Measurements from ENCODE around the gene STARD8. TPM values are rescaled to one million over a fixed set of nuclear protein-coding genes. Genes with fewer than 3 reads are reported as not detected.
"Not testable (repeated sequence)": the region's sequence is repeated elsewhere in the genome, so short reads cannot be mapped to it uniquely, and the experiment has no call there.

STARD8 gene
- total RNA-seq, result 23.4 TPM
- polyA plus RNA-seq (ENCODE audit: insufficient read depth, low read depth, low replicate concordance), result 12.7 TPM
- long read RNA-seq, donor 1, full-length matches to known transcripts, result 1 of 1 reads
- long read RNA-seq, donor 1, partial matches to known transcripts, result 0 of 1 reads
- long read RNA-seq, donor 1, other reads (novel, unspliced or antisense), result 0 of 1 reads
- long read RNA-seq, donor 2, full-length matches to known transcripts, result 2 of 2 reads
- long read RNA-seq, donor 2, partial matches to known transcripts, result 0 of 2 reads
- long read RNA-seq, donor 2, other reads (novel, unspliced or antisense), result 0 of 2 reads
- long read RNA-seq, donor 3, full-length matches to known transcripts, result 3 of 3 reads
- long read RNA-seq, donor 3, partial matches to known transcripts, result 0 of 3 reads
- long read RNA-seq, donor 3, other reads (novel, unspliced or antisense), result 0 of 3 reads
- long read RNA-seq, donor 4, result 0 reads
- long read RNA-seq, donor 5, result 0 reads
- long read RNA-seq, donor 6, result 0 reads
- long read RNA-seq, donor 7, full-length matches to known transcripts, result 7 of 20 reads
- long read RNA-seq, donor 7, partial matches to known transcripts, result 9 of 20 reads
- long read RNA-seq, donor 7, other reads (novel, unspliced or antisense), result 4 of 20 reads
- long read RNA-seq, donor 8, full-length matches to known transcripts, result 2 of 2 reads
- long read RNA-seq, donor 8, partial matches to known transcripts, result 0 of 2 reads
- long read RNA-seq, donor 8, other reads (novel, unspliced or antisense), result 0 of 2 reads
- long read RNA-seq, donor 9, full-length matches to known transcripts, result 3 of 3 reads
- long read RNA-seq, donor 9, partial matches to known transcripts, result 0 of 3 reads
- long read RNA-seq, donor 9, other reads (novel, unspliced or antisense), result 0 of 3 reads
- long read RNA-seq, donor 10, full-length matches to known transcripts, result 1 of 1 reads
- long read RNA-seq, donor 10, partial matches to known transcripts, result 0 of 1 reads
- long read RNA-seq, donor 10, other reads (novel, unspliced or antisense), result 0 of 1 reads

- Histone ChIP-seq H3K9me3 (ENCODE audit: control insufficient read depth in 2 of 3, insufficient read depth in 1 of 3, low read length in 3 of 3) (no peaks in the 10 kb centered on the region), H3K27ac (ENCODE audit: low read depth in 2 of 2, low read length in 2 of 2) (no peak within 1 kb of the TSS), H3K9ac (ENCODE audit: low read length in 3 of 3) (peak within 1 kb of the TSS in 1 of 3 donors; percentile 7), H3K4me3 (ENCODE audit: low read length in 3 of 3) (peak within 1 kb of the TSS in 2 of 3 donors; percentile 28 to 41), H3K27me3 (ENCODE audit: control insufficient read depth, insufficient read depth, low read length) (no peaks in the 10 kb centered on the region), H3K4me1 (ENCODE audit: control insufficient read depth in 2 of 3, insufficient read depth in 2 of 3, low read depth in 1 of 3, low read length in 3 of 3) (no peaks in the 10 kb centered on the region), H3K36me3 (ENCODE audit: control insufficient read depth in 2 of 3, insufficient read depth in 3 of 3, low read length in 3 of 3) (no peaks in the 10 kb centered on the region)
- intact Hi-C loops (cut with DNase I), result no loop called here
- no peak for FAIRE-seq
- no peak for TF ChIP-seq CTCF (IDR thresholded peaks at IDR 0.05; ENCODE audit: borderline replicate concordance, extremely low read depth, insufficient read depth)
- DNase-seq, result peak; percentile 58 to 81 (median 62)
These were observed at the start of gene STARD8 for GRCh38 chrX:68647156-68647957. STARD8 (plus strand) TSS chrX:68647666; CDS start chrX:68647883, 217 bp downstream.

GRCh38 chrX:68598841-68599240, 48.6 kb upstream of the STARD8 start:
- no peak for TF ChIP-seq CTCF (IDR thresholded peaks at IDR 0.05; ENCODE audit: borderline replicate concordance, extremely low read depth, insufficient read depth)
- no peak overlapping the region for H3K27ac ChIP-seq (ENCODE audit: low read depth in 2 of 2, low read length in 2 of 2)
- no peaks in the 10 kb centered on the region for H3K9me3 ChIP-seq (ENCODE audit: control insufficient read depth in 2 of 3, insufficient read depth in 1 of 3, low read length in 3 of 3)
- no peak overlapping the region for H3K9ac ChIP-seq (ENCODE audit: low read length in 3 of 3)
- no peaks in the 10 kb centered on the region for H3K27me3 ChIP-seq (ENCODE audit: control insufficient read depth, insufficient read depth, low read length)
- FAIRE-seq (no peak), DNase-seq (no peak)
- no peaks in the 10 kb centered on the region for H3K36me3 ChIP-seq (ENCODE audit: control insufficient read depth in 2 of 3, insufficient read depth in 3 of 3, low read length in 3 of 3)
- no peak overlapping the region for H3K4me3 ChIP-seq (ENCODE audit: low read length in 3 of 3)
- no peaks in the 10 kb centered on the region for H3K4me1 ChIP-seq (ENCODE audit: control insufficient read depth in 2 of 3, insufficient read depth in 2 of 3, low read depth in 1 of 3, low read length in 3 of 3)
- intact Hi-C loops (cut with DNase I), result no loop called here

GRCh38 chrX:68599256-68600152, 48.0 kb upstream of the STARD8 start:
- DNase-seq (peak in 1 of 5 donors; percentile 0), FAIRE-seq (peak; percentile 92)
- H3K9ac ChIP-seq (ENCODE audit: low read length in 3 of 3), result no peak overlapping the region
- intact Hi-C loops (cut with DNase I), result no loop called here
- no peak overlapping the region for H3K27ac ChIP-seq (ENCODE audit: low read depth in 2 of 2, low read length in 2 of 2)
- H3K4me3 ChIP-seq (ENCODE audit: low read length in 3 of 3), result no peak overlapping the region
- no peaks in the 10 kb centered on the region for H3K4me1 ChIP-seq (ENCODE audit: control insufficient read depth in 2 of 3, insufficient read depth in 2 of 3, low read depth in 1 of 3, low read length in 3 of 3)
- TF ChIP-seq CTCF (IDR thresholded peaks at IDR 0.05; ENCODE audit: borderline replicate concordance, extremely low read depth, insufficient read depth), result peak; percentile 51
- H3K27me3 ChIP-seq (ENCODE audit: control insufficient read depth, insufficient read depth, low read length), result no peaks in the 10 kb centered on the region
- H3K9me3 ChIP-seq (ENCODE audit: control insufficient read depth in 2 of 3, insufficient read depth in 1 of 3, low read length in 3 of 3), result no peaks in the 10 kb centered on the region
- H3K36me3 ChIP-seq (ENCODE audit: control insufficient read depth in 2 of 3, insufficient read depth in 3 of 3, low read length in 3 of 3), result no peaks in the 10 kb centered on the region

- H3K4me1 ChIP-seq (ENCODE audit: control insufficient read depth in 2 of 3, insufficient read depth in 2 of 3, low read depth in 1 of 3, low read length in 3 of 3); H3K4me3 ChIP-seq (ENCODE audit: low read length in 3 of 3); H3K9me3 ChIP-seq (ENCODE audit: control insufficient read depth in 2 of 3, insufficient read depth in 1 of 3, low read length in 3 of 3); H3K36me3 ChIP-seq (ENCODE audit: control insufficient read depth in 2 of 3, insufficient read depth in 3 of 3, low read length in 3 of 3); H3K27me3 ChIP-seq (ENCODE audit: control insufficient read depth, insufficient read depth, low read length); H3K27ac ChIP-seq (ENCODE audit: low read depth in 2 of 2, low read length in 2 of 2); intact Hi-C loops (cut with DNase I); H3K9ac ChIP-seq (ENCODE audit: low read length in 3 of 3); DNase-seq; FAIRE-seq: not testable (repeated sequence)
These were observed 43.2 kb upstream of the STARD8 start for GRCh38 chrX:68604216-68604615.

Measured in kidney (tissue), 22 donors.